ENCODE measurements around the gene KPNA4. TPM values are rescaled to one million over a fixed set of nuclear protein-coding genes. Genes with fewer than 3 reads are reported as not detected.

Gene KPNA4
- total RNA-seq, 1 experiment from 2014 or later, result 127 TPM

GRCh38 chr3:160577556-160578195 is 12.3 kb upstream of the KPNA4 start:
- Mint-ChIP-seq H3K27ac (ENCODE audit: low read depth, unreplicated experiment) (no peak overlapping the region), H3K4me1 (ENCODE audit: insufficient read depth, unreplicated experiment) (no peaks in the 10 kb centered on the region), H3K36me3 (ENCODE audit: insufficient read depth, unreplicated experiment) (no peaks in the 10 kb centered on the region), H3K4me3 (ENCODE audit: unreplicated experiment) (no peak overlapping the region), H3K9me3 (ENCODE audit: unreplicated experiment) (peaks cover 14% of the 10 kb centered on the region), H3K27me3 (ENCODE audit: insufficient read depth, unreplicated experiment) (no peaks in the 10 kb centered on the region)
- intact Hi-C loops (cut with micrococcal nuclease), result loop anchor here (5.0 kb wide), 1 partner anchor 365 kb away; no protein-coding TSS in a partner anchor
- BruUV-seq (replicated peaks), result no TSS peak
- POLR2A ChIA-PET, result interaction anchor here (3.5 kb wide), 1 partner anchor 11 kb away, joined by 23 read pairs; the partner anchor contains the start of gene KPNA4
- peak; percentile 63 for DNase-seq (ENCODE audit: unreplicated experiment)
- TF ChIP-seq, protein P1, sequence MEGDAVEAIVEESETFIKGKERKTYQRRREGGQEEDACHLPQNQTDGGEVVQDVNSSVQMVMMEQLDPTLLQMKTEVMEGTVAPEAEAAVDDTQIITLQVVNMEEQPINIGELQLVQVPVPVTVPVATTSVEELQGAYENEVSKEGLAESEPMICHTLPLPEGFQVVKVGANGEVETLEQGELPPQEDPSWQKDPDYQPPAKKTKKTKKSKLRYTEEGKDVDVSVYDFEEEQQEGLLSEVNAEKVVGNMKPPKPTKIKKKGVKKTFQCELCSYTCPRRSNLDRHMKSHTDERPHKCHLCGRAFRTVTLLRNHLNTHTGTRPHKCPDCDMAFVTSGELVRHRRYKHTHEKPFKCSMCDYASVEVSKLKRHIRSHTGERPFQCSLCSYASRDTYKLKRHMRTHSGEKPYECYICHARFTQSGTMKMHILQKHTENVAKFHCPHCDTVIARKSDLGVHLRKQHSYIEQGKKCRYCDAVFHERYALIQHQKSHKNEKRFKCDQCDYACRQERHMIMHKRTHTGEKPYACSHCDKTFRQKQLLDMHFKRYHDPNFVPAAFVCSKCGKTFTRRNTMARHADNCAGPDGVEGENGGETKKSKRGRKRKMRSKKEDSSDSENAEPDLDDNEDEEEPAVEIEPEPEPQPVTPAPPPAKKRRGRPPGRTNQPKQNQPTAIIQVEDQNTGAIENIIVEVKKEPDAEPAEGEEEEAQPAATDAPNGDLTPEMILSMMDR (IDR thresholded peaks at IDR 0.05; ENCODE audit: unreplicated experiment), result no peak
- CTCF ChIA-PET, result interaction anchor here (0.6 to 2.2 kb wide), 7 partner anchors 14 to 372 kb away, joined by 3 to 7 read pairs (median 3); no protein-coding TSS in a partner anchor

DNA sequence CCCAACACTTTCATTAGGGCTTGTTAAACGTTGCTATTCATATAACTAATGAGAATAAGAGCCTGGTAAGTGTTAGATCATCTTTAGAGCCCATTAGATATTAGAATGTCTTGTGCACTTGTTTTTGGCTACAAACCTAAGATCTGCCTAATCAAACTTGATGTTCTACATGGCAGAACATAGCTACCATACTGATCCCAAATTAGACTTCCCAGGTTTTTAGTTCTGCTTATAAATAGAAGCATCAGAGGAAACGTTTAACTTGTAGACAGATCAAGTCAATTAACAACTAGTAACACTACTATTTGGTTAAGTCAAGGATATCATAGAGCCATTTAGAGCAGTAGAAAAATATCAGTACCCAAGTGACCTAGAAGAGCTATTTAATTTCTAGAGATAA is 11.7 kb upstream of the KPNA4 start:
- intact Hi-C loops (cut with micrococcal nuclease), result loop anchor here (5.0 kb wide), 1 partner anchor 365 kb away; no protein-coding TSS in a partner anchor
- BruUV-seq (replicated peaks), result no TSS peak

DNA sequence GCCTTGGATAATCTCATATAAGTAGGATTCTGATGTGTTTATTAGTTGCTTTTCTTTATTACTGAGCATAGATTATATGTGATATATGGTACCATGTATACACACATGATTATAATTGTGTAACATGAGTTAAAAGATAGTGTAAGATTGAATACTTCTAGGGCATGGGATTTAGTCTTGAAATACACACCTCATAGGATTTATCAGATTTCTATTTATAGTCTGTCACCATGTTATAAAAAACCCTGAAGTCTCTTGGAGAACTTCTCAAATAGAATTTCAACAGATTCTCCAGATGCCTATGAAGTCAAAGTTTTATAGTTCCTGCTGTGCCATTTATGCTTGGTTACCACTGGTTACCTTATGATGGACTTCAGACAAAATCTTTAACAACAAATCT is 11.2 kb upstream of the KPNA4 start:
- no peak for DNase-seq (ENCODE audit: unreplicated experiment)
- no TSS peak for BruUV-seq (replicated peaks)
- Mint-ChIP-seq H3K36me3 (ENCODE audit: insufficient read depth, unreplicated experiment) (no peaks in the 10 kb centered on the region), H3K4me3 (ENCODE audit: unreplicated experiment) (no peak overlapping the region), H3K27ac (ENCODE audit: low read depth, unreplicated experiment) (no peak overlapping the region), H3K27me3 (ENCODE audit: insufficient read depth, unreplicated experiment) (no peaks in the 10 kb centered on the region), H3K4me1 (ENCODE audit: insufficient read depth, unreplicated experiment) (no peaks in the 10 kb centered on the region), H3K9me3 (ENCODE audit: unreplicated experiment) (peaks cover 4% of the 10 kb centered on the region)
- intact Hi-C loops (cut with micrococcal nuclease), result loop anchor here (5.0 kb wide), 1 partner anchor 366 kb away; no protein-coding TSS in a partner anchor
- ChIA-PET POLR2A (interaction anchor here (3.5 kb wide), 1 partner anchor 10 kb away, joined by 23 read pairs; the partner anchor contains the start of gene KPNA4), CTCF (interaction anchor here (0.9 to 2.2 kb wide), 2 partner anchors 365 to 373 kb away, joined by 3 to 7 read pairs; no protein-coding TSS in a partner anchor)
- TF ChIP-seq, protein P1 (IDR thresholded peaks at IDR 0.05; ENCODE audit: unreplicated experiment), result no peak

More for the DNA sequence above, 11.7 kb upstream of the KPNA4 start:
- ChIA-PET CTCF (interaction anchor here (0.7 to 2.2 kb wide), 5 partner anchors 13 to 372 kb away, joined by 3 to 7 read pairs (median 3); no protein-coding TSS in a partner anchor), POLR2A (interaction anchor here (3.5 kb wide), 1 partner anchor 10 kb away, joined by 23 read pairs; the partner anchor contains the start of gene KPNA4)
- Mint-ChIP-seq H3K27me3 (ENCODE audit: insufficient read depth, unreplicated experiment) (no peaks in the 10 kb centered on the region), H3K27ac (ENCODE audit: low read depth, unreplicated experiment) (no peak overlapping the region), H3K36me3 (ENCODE audit: insufficient read depth, unreplicated experiment) (no peaks in the 10 kb centered on the region), H3K4me1 (ENCODE audit: insufficient read depth, unreplicated experiment) (no peaks in the 10 kb centered on the region), H3K9me3 (ENCODE audit: unreplicated experiment) (peaks cover 8% of the 10 kb centered on the region), H3K4me3 (ENCODE audit: unreplicated experiment) (no peak overlapping the region)
- TF ChIP-seq, protein P1 (IDR thresholded peaks at IDR 0.05; ENCODE audit: unreplicated experiment), result no peak
- no peak for DNase-seq (ENCODE audit: unreplicated experiment)

DNA sequence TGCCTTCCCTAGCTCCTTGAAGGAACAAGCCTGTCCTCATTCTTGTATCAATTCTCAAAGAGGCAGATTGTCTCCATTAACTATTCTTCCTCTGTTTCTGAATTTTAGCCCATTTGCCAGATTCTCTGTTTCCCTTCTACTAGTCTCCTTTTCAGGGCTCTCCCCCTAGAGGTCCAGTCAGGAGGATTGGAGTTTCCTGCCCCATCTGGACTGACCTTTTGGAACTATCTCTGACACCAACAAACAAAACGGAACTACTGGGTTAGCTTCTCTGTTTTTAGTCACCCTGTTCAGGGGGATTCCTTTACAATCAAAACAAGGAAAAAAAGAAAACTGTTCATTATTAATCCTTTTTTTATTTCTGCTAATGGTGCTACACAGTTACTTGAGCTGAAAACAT is 10.2 kb upstream of the KPNA4 start:
- TF ChIP-seq, protein P1 (IDR thresholded peaks at IDR 0.05; ENCODE audit: unreplicated experiment), result no peak
- no peak overlapping the region for H3K4me3 Mint-ChIP-seq (ENCODE audit: unreplicated experiment)
- POLR2A ChIA-PET, result interaction anchor here (1.0 to 3.5 kb wide), 2 partner anchors 9 to 12 kb away, joined by 4 to 23 read pairs; partner anchors contain the start of gene KPNA4

More for the DNA sequence above, 10.2 kb upstream of the KPNA4 start:
- Mint-ChIP-seq H3K27ac (ENCODE audit: low read depth, unreplicated experiment) (peak overlapping the region; percentile 22), H3K9me3 (ENCODE audit: unreplicated experiment) (no peaks in the 10 kb centered on the region), H3K27me3 (ENCODE audit: insufficient read depth, unreplicated experiment) (no peaks in the 10 kb centered on the region), H3K36me3 (ENCODE audit: insufficient read depth, unreplicated experiment) (no peaks in the 10 kb centered on the region), H3K4me1 (ENCODE audit: insufficient read depth, unreplicated experiment) (no peaks in the 10 kb centered on the region)
- BruUV-seq (replicated peaks), result no TSS peak
- intact Hi-C loops (cut with micrococcal nuclease), result loop anchor here (5.0 kb wide), 1 partner anchor 367 kb away; no protein-coding TSS in a partner anchor
- no peak for DNase-seq (ENCODE audit: unreplicated experiment)
- CTCF ChIA-PET, result interaction anchor here (0.6 kb wide), 1 partner anchor 730 kb away, joined by 4 read pairs; no protein-coding TSS in a partner anchor

Measured in MCF 10A (cell line).